T-helper 17 cell (primary cell): ENCODE data around the gene FGF5. TPM values are rescaled to one million over a fixed set of nuclear protein-coding genes. Genes with fewer than 3 reads are reported as not detected.
A peak's percentile ranks its signal among the peaks of the same experiment; 100 is the strongest.

Experiments
- ATAC-seq: fragments of 150-1000 bp; cut with Tn5 transposase; 2 replicates; pipeline ENCODE4 v1.10.0; 2021; ENCODE audit warnings: mild to moderate bottlenecking, moderate library complexity
- DNase-seq, 3 donors: peaks; one replicate each; pipeline versions ENCODE4 v3.0.0 to v3.0.0-alpha.2; 2020 to 2021
- H3K9me3 ChIP-seq: one replicate; pipeline ENCODE4 v1.7.0; 2013; ENCODE audit warnings: low read length, mild to moderate bottlenecking; ENCODE audit not compliant: control insufficient read depth, poor library complexity, severe bottlenecking
- H3K27ac Mint-ChIP-seq: one replicate; pipeline ENCODE4 v1.8.0; 2022; ENCODE audit warnings: mild to moderate bottlenecking, moderate library complexity, mixed read lengths
- H3K27me3 Mint-ChIP-seq: one replicate; pipeline ENCODE4 v1.8.0; 2022; ENCODE audit warnings: mixed read lengths
- H3K36me3 Mint-ChIP-seq: one replicate; pipeline ENCODE4 v1.8.0; 2022; ENCODE audit warnings: low read depth, mixed read lengths
- H3K4me1 Mint-ChIP-seq: one replicate; pipeline ENCODE4 v1.8.0; 2022; ENCODE audit warnings: mild to moderate bottlenecking, mixed read lengths
- H3K4me3 Mint-ChIP-seq: one replicate; pipeline ENCODE4 v1.8.0; 2022; ENCODE audit warnings: mild to moderate bottlenecking, moderate library complexity, mixed read lengths
- total RNA-seq, 4 donors: library from RNA in 2 of 4; stranded (reverse) in 2 of 4; gene quantifications; one replicate each; pipeline ENCODE4 v1.2.3 and lab custom pipeline; 2022 to 2026

FGF5 gene
- total RNA-seq, 2 donors from 2014 or later, result 0.05 to 0.08 TPM

GRCh38 chr4:80336582-80336981, 70.1 kb downstream of the FGF5 start:
- DNase-seq (no peak), ATAC-seq (no peak)
- Mint-ChIP-seq H3K4me3 (peak overlapping the region; percentile 90), H3K4me1 (peaks cover 10% of the 10 kb centered on the region), H3K36me3 (no peaks in the 10 kb centered on the region), H3K27ac (peak overlapping the region; percentile 22), H3K27me3 (peaks cover 30% of the 10 kb centered on the region)
- H3K9me3 ChIP-seq, result no peaks in the 10 kb centered on the region

- no peak overlapping the region for H3K27ac Mint-ChIP-seq
- ATAC-seq (no peak), DNase-seq (no peak)
- peaks cover 25% of the 10 kb centered on the region for H3K27me3 Mint-ChIP-seq
- H3K9me3 ChIP-seq, result no peaks in the 10 kb centered on the region
- no peaks in the 10 kb centered on the region for H3K36me3 Mint-ChIP-seq
- no peak overlapping the region for H3K4me3 Mint-ChIP-seq
- H3K4me1 Mint-ChIP-seq, result peaks cover 10% of the 10 kb centered on the region
These were observed 73.6 kb downstream of the FGF5 start for GRCh38 chr4:80340036-80340435.

Other genes starting within 250 kb of the FGF5 start
- 10 to 100 TPM; 58.0 to 58.9 TPM for gene ANTXR2, start 193.4 kb upstream of the FGF5 start, total RNA-seq
- 10 to 100 TPM; 10.2 to 20.0 TPM for gene PRDM8, start 69.2 kb upstream of the FGF5 start, total RNA-seq
- gene CFAP299, start 69.1 kb downstream of the FGF5 start, total RNA-seq, result not detected